ENCODE data around the gene PKD1L1. TPM values are rescaled to one million over a fixed set of nuclear protein-coding genes. Genes with fewer than 3 reads are reported as not detected.
A peak's percentile ranks its signal among the peaks of the same experiment; 100 is the strongest.
"Not testable (repeated sequence)": the region's sequence is repeated elsewhere in the genome, so short reads cannot be mapped to it uniquely, and the experiment has no call there.

The PKD1L1 gene
- total RNA-seq, 1 experiment from 2014 or later = not detected

GRCh38 chr7:47988496-47989386 is 40.5 kb upstream of the PKD1L1 start:
- POLR2A ChIA-PET (ENCODE audit: low non-redundant PET) = no interaction called here
- Histone ChIP-seq H3K27ac (ENCODE audit: low read depth, low read length, poor library complexity, severe bottlenecking) (no peak overlapping the region), H3K4me1 (ENCODE audit: insufficient read depth, low read length, poor library complexity, severe bottlenecking) (no peaks in the 10 kb centered on the region), H3K27me3 (replicated peaks; ENCODE audit: insufficient read depth, low read depth, low read length, poor library complexity) (no peaks in the 10 kb centered on the region), H3K4me3 (ENCODE audit: low read depth, low read length, poor library complexity, severe bottlenecking) (no peak overlapping the region), H3K9me3 (ENCODE audit: low read depth, low read length, poor library complexity, severe bottlenecking) (no peaks in the 10 kb centered on the region), H3K36me3 (ENCODE audit: insufficient read depth, low read length, poor library complexity, severe bottlenecking) (no peaks in the 10 kb centered on the region)
- CTCF ChIA-PET = interaction anchor here (2.1 kb wide), 1 partner anchor 122 kb away, joined by 6 read pairs; no protein-coding TSS in a partner anchor
- no peak for DNase-seq (ENCODE audit: low spot score)
- TF ChIP-seq CTCF (conservative IDR thresholded peaks at IDR 0.05; ENCODE audit: low read depth, low read length) = peak; percentile 54
- no peak for TF ChIP-seq EZH2 (IDR thresholded peaks at IDR 0.05; ENCODE audit: borderline replicate concordance, low read depth, low read length, poor library complexity, severe bottlenecking)
- no TSS peak for BruUV-seq (replicated peaks)
- intact Hi-C loops (cut with micrococcal nuclease; ENCODE audit: unreplicated experiment) = no loop called here

DNA sequence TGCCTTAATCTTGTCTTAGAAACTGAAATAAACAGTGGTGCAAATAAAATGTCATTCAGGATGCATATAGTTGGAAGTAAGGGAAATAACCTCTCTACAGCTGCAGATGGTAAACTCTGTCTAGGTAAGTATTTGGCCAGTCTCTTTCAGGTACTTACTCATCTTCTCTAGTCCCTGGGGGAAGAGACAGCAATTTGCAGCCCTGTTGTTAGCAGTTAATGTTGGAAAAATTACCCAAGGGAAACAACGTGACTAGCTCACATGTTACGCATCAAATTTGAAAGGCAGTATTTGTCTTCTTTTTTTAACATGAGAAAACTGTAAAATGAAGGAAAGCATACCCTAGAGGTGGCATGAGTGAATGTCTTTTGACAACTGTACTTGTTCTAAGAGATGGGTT is 34.3 kb upstream of the PKD1L1 start:
- Histone ChIP-seq H3K36me3 (ENCODE audit: insufficient read depth, low read length, poor library complexity, severe bottlenecking) (peaks cover 7% of the 10 kb centered on the region), H3K4me3 (ENCODE audit: low read depth, low read length, poor library complexity, severe bottlenecking) (no peak overlapping the region), H3K27ac (ENCODE audit: low read depth, low read length, poor library complexity, severe bottlenecking) (peak overlapping the region; percentile 14), H3K4me1 (ENCODE audit: insufficient read depth, low read length, poor library complexity, severe bottlenecking) (peaks cover 17% of the 10 kb centered on the region), H3K27me3 (replicated peaks; ENCODE audit: insufficient read depth, low read depth, low read length, poor library complexity) (no peaks in the 10 kb centered on the region), H3K9me3 (ENCODE audit: low read depth, low read length, poor library complexity, severe bottlenecking) (no peaks in the 10 kb centered on the region)
- ChIA-PET CTCF (interaction anchor here (1.3 kb wide), 1 partner anchor 9 kb away, joined by 5 read pairs; no protein-coding TSS in a partner anchor), POLR2A (ENCODE audit: low non-redundant PET) (no interaction called here)
- intact Hi-C loops (cut with micrococcal nuclease; ENCODE audit: unreplicated experiment) = no loop called here
- DNase-seq (ENCODE audit: low spot score) = peak; percentile 37
- BruUV-seq (replicated peaks) = no TSS peak
- TF ChIP-seq CTCF (conservative IDR thresholded peaks at IDR 0.05; ENCODE audit: low read depth, low read length) = no peak
- no peak for TF ChIP-seq EZH2 (IDR thresholded peaks at IDR 0.05; ENCODE audit: borderline replicate concordance, low read depth, low read length, poor library complexity, severe bottlenecking)

DNA sequence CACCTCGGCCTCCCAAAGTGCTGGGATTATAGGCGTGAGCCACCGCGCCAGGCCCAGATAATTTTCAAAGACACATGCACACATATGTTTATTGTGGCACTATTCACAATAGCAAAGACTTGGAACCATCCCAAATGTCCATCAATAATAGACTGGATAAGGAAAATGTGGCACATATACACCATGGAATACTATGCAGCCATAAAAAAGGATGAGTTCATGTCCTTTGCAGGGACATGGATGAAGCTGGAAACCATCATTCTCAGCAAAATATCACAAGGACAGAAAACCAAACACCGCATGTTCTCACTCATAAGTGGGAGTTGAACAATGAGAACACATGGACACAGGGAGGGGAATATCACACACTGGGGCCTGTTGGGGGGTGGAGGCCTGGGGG is 32.4 kb upstream of the PKD1L1 start:
- H3K27me3 ChIP-seq (replicated peaks; ENCODE audit: insufficient read depth, low read depth, low read length, poor library complexity); H3K9me3 ChIP-seq (ENCODE audit: low read depth, low read length, poor library complexity, severe bottlenecking); CTCF ChIA-PET; H3K27ac ChIP-seq (ENCODE audit: low read depth, low read length, poor library complexity, severe bottlenecking); intact Hi-C loops (cut with micrococcal nuclease; ENCODE audit: unreplicated experiment); POLR2A ChIA-PET (ENCODE audit: low non-redundant PET); DNase-seq (ENCODE audit: low spot score); H3K4me3 ChIP-seq (ENCODE audit: low read depth, low read length, poor library complexity, severe bottlenecking); BruUV-seq (replicated peaks): not testable (repeated sequence)
- H3K4me1 ChIP-seq (ENCODE audit: insufficient read depth, low read length, poor library complexity, severe bottlenecking) = peaks cover 17% of the 10 kb centered on the region
- H3K36me3 ChIP-seq (ENCODE audit: insufficient read depth, low read length, poor library complexity, severe bottlenecking) = peaks cover 26% of the 10 kb centered on the region

DNA sequence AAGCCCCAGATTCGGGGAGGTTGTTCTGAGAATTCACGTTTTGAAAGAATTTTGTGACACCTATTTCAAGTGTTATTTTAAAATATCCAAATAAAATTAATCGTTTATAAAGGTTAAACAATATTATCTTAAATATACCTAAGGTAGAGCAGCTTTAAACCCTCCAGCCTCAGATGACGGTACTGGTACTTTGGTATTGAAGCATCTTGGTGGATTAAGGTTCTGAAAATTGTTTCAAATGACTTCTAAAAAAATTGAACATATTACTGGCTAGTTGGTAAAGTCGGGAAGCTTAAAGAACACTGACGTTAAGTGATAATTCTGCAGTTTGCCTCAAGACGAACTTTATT is 31.5 kb upstream of the PKD1L1 start:
- ChIA-PET CTCF (no interaction called here), POLR2A (ENCODE audit: low non-redundant PET) (no interaction called here)
- intact Hi-C loops (cut with micrococcal nuclease; ENCODE audit: unreplicated experiment) = no loop called here

More for the DNA sequence above, 31.5 kb upstream of the PKD1L1 start:
- Histone ChIP-seq H3K9me3 (ENCODE audit: low read depth, low read length, poor library complexity, severe bottlenecking) (no peaks in the 10 kb centered on the region), H3K4me3 (ENCODE audit: low read depth, low read length, poor library complexity, severe bottlenecking) (peak overlapping the region; percentile 57), H3K27ac (ENCODE audit: low read depth, low read length, poor library complexity, severe bottlenecking) (peak overlapping the region; percentile 76), H3K36me3 (ENCODE audit: insufficient read depth, low read length, poor library complexity, severe bottlenecking) (peaks cover 34% of the 10 kb centered on the region), H3K4me1 (ENCODE audit: insufficient read depth, low read length, poor library complexity, severe bottlenecking) (peaks cover 17% of the 10 kb centered on the region), H3K27me3 (replicated peaks; ENCODE audit: insufficient read depth, low read depth, low read length, poor library complexity) (no peaks in the 10 kb centered on the region)
- DNase-seq (ENCODE audit: low spot score) = no peak
- TF ChIP-seq CTCF (conservative IDR thresholded peaks at IDR 0.05; ENCODE audit: low read depth, low read length) (no peak), EZH2 (IDR thresholded peaks at IDR 0.05; ENCODE audit: borderline replicate concordance, low read depth, low read length, poor library complexity, severe bottlenecking) (no peak)
- BruUV-seq (replicated peaks) = no TSS peak
